ENCODE data around the gene GRAP2. TPM values are rescaled to one million over a fixed set of nuclear protein-coding genes. Genes with fewer than 3 reads are reported as not detected.

The GRAP2 gene
- polyA plus RNA-seq, 3 donors = 0.05 to 4.2 (median 0.97) TPM

DNA sequence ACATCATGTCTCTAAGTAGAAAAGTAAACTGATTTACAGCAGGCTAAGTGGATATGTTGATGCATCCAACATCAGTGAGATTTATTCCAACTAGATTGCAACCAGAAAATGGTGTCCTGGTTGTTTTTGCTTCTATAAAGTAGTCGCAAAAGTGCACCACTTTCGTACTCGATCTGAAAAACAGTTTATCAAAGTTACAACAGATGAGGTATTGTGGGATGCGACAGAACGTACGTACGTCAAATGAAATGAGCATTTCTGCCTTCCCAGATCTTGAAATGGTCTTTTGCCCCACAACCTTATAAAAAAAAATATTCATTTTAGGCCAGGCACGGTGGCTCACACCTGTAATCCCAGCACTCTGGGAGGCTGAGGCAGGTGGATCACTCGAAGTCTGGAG, 13.7 kb downstream of the GRAP2 start:
- Histone ChIP-seq H3K27me3 (ENCODE audit: control insufficient read depth in 2 of 2, insufficient read depth in 2 of 2, low read length in 2 of 2) (no peaks in the 10 kb centered on the region), H3K4me1 (ENCODE audit: control insufficient read depth in 1 of 2, insufficient read depth in 2 of 2, low read length in 2 of 2) (peaks cover 0 to 3% of the 10 kb centered on the region in 2 donors), H3K9ac (ENCODE audit: insufficient read depth, low read length, poor library complexity, severe bottlenecking) (no peak overlapping the region), H2AFZ (ENCODE audit: insufficient read depth, low read depth, low read length, poor library complexity, severe bottlenecking) (no peak overlapping the region), H3K27ac (ENCODE audit: low read depth in 1 of 2, low read length in 2 of 2) (no peak overlapping the region), H3K9me3 (replicated peaks in 1 of 2; ENCODE audit: control insufficient read depth in 1 of 2, insufficient read depth in 1 of 2, low read length in 2 of 2) (no peaks in the 10 kb centered on the region), H3K36me3 (replicated peaks in 1 of 2; ENCODE audit: control insufficient read depth in 1 of 2, insufficient read depth in 2 of 2, low read length in 2 of 2) (no peaks in the 10 kb centered on the region), H3K4me3 (replicated peaks in 1 of 3; ENCODE audit: low read depth in 2 of 3, low read length in 3 of 3) (no peak overlapping the region), H3K4me2 (replicated peaks; ENCODE audit: extremely low read depth, low read length, poor library complexity, severe bottlenecking) (no peak overlapping the region), H3K79me2 (ENCODE audit: insufficient read depth, low read length) (no peaks in the 10 kb centered on the region), H4K20me1 (ENCODE audit: insufficient read depth, low read length) (no peaks in the 10 kb centered on the region)
- TF ChIP-seq, protein P1, sequence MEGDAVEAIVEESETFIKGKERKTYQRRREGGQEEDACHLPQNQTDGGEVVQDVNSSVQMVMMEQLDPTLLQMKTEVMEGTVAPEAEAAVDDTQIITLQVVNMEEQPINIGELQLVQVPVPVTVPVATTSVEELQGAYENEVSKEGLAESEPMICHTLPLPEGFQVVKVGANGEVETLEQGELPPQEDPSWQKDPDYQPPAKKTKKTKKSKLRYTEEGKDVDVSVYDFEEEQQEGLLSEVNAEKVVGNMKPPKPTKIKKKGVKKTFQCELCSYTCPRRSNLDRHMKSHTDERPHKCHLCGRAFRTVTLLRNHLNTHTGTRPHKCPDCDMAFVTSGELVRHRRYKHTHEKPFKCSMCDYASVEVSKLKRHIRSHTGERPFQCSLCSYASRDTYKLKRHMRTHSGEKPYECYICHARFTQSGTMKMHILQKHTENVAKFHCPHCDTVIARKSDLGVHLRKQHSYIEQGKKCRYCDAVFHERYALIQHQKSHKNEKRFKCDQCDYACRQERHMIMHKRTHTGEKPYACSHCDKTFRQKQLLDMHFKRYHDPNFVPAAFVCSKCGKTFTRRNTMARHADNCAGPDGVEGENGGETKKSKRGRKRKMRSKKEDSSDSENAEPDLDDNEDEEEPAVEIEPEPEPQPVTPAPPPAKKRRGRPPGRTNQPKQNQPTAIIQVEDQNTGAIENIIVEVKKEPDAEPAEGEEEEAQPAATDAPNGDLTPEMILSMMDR (IDR thresholded peaks at IDR 0.05) = no peak
- peaks cover 0 to 3% (median 0%) of the 10 kb centered on the region in 7 donors for H3K9me3 Mint-ChIP-seq
- H3K4me3 Mint-ChIP-seq = no peak overlapping the region
- intact Hi-C loops (cut with micrococcal nuclease) = loop anchor here in 1 of 2 donors (10.0 kb wide), 1 partner anchor 1090 kb away; no protein-coding TSS in a partner anchor
- no peaks in the 10 kb centered on the region for H3K36me3 Mint-ChIP-seq
- WGBS (ENCODE audit: insufficient coverage) = 100% methylated on average over 3 of the region's 9 CpGs
- no peak overlapping the region for H3K27ac Mint-ChIP-seq
- H3K27me3 Mint-ChIP-seq (ENCODE audit: low read depth in 3 of 3) = peaks cover 2 to 4% (median 2%) of the 10 kb centered on the region in 3 donors
- H3K4me1 Mint-ChIP-seq = peaks cover 18% of the 10 kb centered on the region
- DNase-seq = no peak

DNA sequence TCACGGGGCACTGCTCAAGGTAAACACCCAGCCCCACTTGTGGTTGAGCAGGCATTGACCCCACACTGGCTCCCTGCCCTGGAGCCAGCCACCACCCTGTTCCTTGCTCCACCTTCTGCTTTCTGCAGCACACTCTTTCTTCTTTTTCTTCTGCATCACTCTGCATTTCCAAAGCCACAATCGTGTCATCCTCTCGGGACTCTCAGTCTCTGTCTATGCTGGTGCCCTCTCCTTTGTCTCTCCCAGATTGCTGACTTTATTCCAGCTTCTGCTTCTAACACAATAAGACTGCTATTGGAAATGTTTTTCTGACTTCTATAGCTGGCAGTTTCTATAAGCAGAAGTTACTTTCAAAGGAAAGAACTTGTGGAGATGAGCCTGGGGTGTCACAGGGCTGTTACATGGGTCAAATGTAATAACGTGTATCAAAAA, 14.4 kb downstream of the GRAP2 start:
- Histone ChIP-seq H4K20me1 (ENCODE audit: insufficient read depth, low read length) (no peaks in the 10 kb centered on the region), H3K4me1 (ENCODE audit: control insufficient read depth in 1 of 2, insufficient read depth in 2 of 2, low read length in 2 of 2) (peaks cover 0 to 3% of the 10 kb centered on the region in 2 donors), H3K9ac (ENCODE audit: insufficient read depth, low read length, poor library complexity, severe bottlenecking) (no peak overlapping the region), H3K27ac (ENCODE audit: low read depth in 1 of 2, low read length in 2 of 2) (no peak overlapping the region), H3K27me3 (ENCODE audit: control insufficient read depth in 2 of 2, insufficient read depth in 2 of 2, low read length in 2 of 2) (no peaks in the 10 kb centered on the region), H3K4me3 (replicated peaks in 1 of 3; ENCODE audit: low read depth in 2 of 3, low read length in 3 of 3) (no peak overlapping the region), H3K9me3 (replicated peaks in 1 of 2; ENCODE audit: control insufficient read depth in 1 of 2, insufficient read depth in 1 of 2, low read length in 2 of 2) (no peaks in the 10 kb centered on the region), H2AFZ (ENCODE audit: insufficient read depth, low read depth, low read length, poor library complexity, severe bottlenecking) (no peak overlapping the region), H3K79me2 (ENCODE audit: insufficient read depth, low read length) (no peaks in the 10 kb centered on the region), H3K36me3 (replicated peaks in 1 of 2; ENCODE audit: control insufficient read depth in 1 of 2, insufficient read depth in 2 of 2, low read length in 2 of 2) (no peaks in the 10 kb centered on the region), H3K4me2 (replicated peaks; ENCODE audit: extremely low read depth, low read length, poor library complexity, severe bottlenecking) (no peak overlapping the region)
- DNase-seq = no peak
- intact Hi-C loops (cut with micrococcal nuclease) = loop anchor here in 1 of 2 donors (10.0 kb wide), 1 partner anchor 1091 kb away; no protein-coding TSS in a partner anchor
- H3K4me1 Mint-ChIP-seq = peaks cover 18% of the 10 kb centered on the region
- H3K36me3 Mint-ChIP-seq = no peaks in the 10 kb centered on the region
- H3K4me3 Mint-ChIP-seq = no peak overlapping the region
- H3K27ac Mint-ChIP-seq = peak overlapping the region in 2 of 7 donors; percentile 12 to 69
- peaks cover 2 to 5% (median 2%) of the 10 kb centered on the region in 3 donors for H3K27me3 Mint-ChIP-seq (ENCODE audit: low read depth in 3 of 3)
- TF ChIP-seq, protein P1 (IDR thresholded peaks at IDR 0.05) = no peak
- H3K9me3 Mint-ChIP-seq = no peaks in the 10 kb centered on the region
- WGBS (ENCODE audit: insufficient coverage) = 0% methylated on average over 1 of the region's 4 CpGs

Measured in CD14-positive monocyte (primary cell).